HG03378 (cell line): ENCODE results near the gene ZNF140.

Experiments
- ATAC-seq: cut with Tn5 transposase; IDR thresholded peaks from one replicate; pipeline ENCODE4 v1.9.1; 2021; ENCODE audit warnings: mild to moderate bottlenecking, moderate library complexity; ENCODE audit not compliant: unreplicated experiment

Gene ZNF140

GRCh38 chr12:133080368-133081158 lies at the start of gene ZNF140:
ZNF140 (plus strand) TSS chr12:133080923; CDS start chr12:133081321, 398 bp downstream.
- peak; percentile 63 for ATAC-seq

GRCh38 chr12:133037207-133038005 lies 43.3 kb upstream of the ZNF140 start, which contains the start of gene ZNF84:
ZNF84 (plus strand) TSS chr12:133037509; CDS start chr12:133041468, 3,959 bp downstream.
- ATAC-seq, result peak; percentile 85

GRCh38 chr12:133038118-133038709 lies 42.5 kb upstream of the ZNF140 start:
- no peak for ATAC-seq

GRCh38 chr12:133046698-133047097 lies 34.0 kb upstream of the ZNF140 start:
- no peak for ATAC-seq

GRCh38 chr12:133057446-133057845 lies 23.3 kb upstream of the ZNF140 start:
- ATAC-seq, result no peak

- no peak for ATAC-seq
Measured at GRCh38 chr12:133058203-133059113, 22.3 kb upstream of the ZNF140 start.

- no peak for ATAC-seq
Measured at GRCh38 chr12:133061954-133062353, 18.8 kb upstream of the ZNF140 start.

GRCh38 chr12:133063556-133063955 lies 17.2 kb upstream of the ZNF140 start:
- no peak for ATAC-seq

- no peak for ATAC-seq
Measured at GRCh38 chr12:133073836-133074235, 6.9 kb upstream of the ZNF140 start.

- ATAC-seq, result peak; percentile 78
Measured at GRCh38 chr12:133080026-133080367, 726 bp upstream of the ZNF140 start.

- ATAC-seq, result no peak
Measured at GRCh38 chr12:133081159-133081780, 547 bp downstream of the ZNF140 start.

- ATAC-seq, result no peak
Measured at GRCh38 chr12:133083345-133083744, 2.6 kb downstream of the ZNF140 start.

GRCh38 chr12:133105620-133106019 lies 24.9 kb downstream of the ZNF140 start:
- no peak for ATAC-seq

GRCh38 chr12:133106253-133106652 lies 25.5 kb downstream of the ZNF140 start:
- no peak for ATAC-seq

- ATAC-seq, result no peak
Measured at GRCh38 chr12:133107121-133107520, 26.4 kb downstream of the ZNF140 start.

- ATAC-seq, result no peak
Measured at GRCh38 chr12:133108150-133108549, 27.4 kb downstream of the ZNF140 start.

GRCh38 chr12:133120385-133121191 lies 39.9 kb downstream of the ZNF140 start:
- no peak for ATAC-seq

- no peak for ATAC-seq
Measured at GRCh38 chr12:133124674-133125073, 44.0 kb downstream of the ZNF140 start.

- peak; percentile 8 for ATAC-seq
Measured at GRCh38 chr12:133129368-133130037, 48.8 kb downstream of the ZNF140 start.
